Thyroid gland (tissue), 4 donors: Measurements from ENCODE around the gene HUS1.

Experiments used
- CTCF ChIP-seq, 6 experiments: fragments of 200-600 bp in 3 of 6; fragments of 450-650 bp in 3 of 6; sonication (generic) in 3 of 6; IDR thresholded peaks; one replicate each; pipeline ENCODE4 v1.5.1; 2016 to 2019; ENCODE audit warnings: antibody characterized with exemption in 6 of 6, mild to moderate bottlenecking in 2 of 6, inconsistent platforms in 1 of 6, moderate library complexity in 1 of 6
- POLR2A ChIP-seq, 2 donors: fragments of 450-650 bp; IDR thresholded peaks; one replicate each; pipeline ENCODE4 v1.6.1; 2017; ENCODE audit warnings: antibody characterized with exemption in 2 of 2, mild to moderate bottlenecking in 2 of 2, moderate library complexity in 1 of 2

GRCh38 chr7:47965456-47965855 lies 14.0 kb downstream of the HUS1 start:
- TF ChIP-seq CTCF (IDR thresholded peaks at IDR 0.05) = no peak
- no peak for TF ChIP-seq POLR2A (IDR thresholded peaks at IDR 0.05)
